ENCODE measurements around the gene NIPAL1. TPM values are rescaled to one million over a fixed set of nuclear protein-coding genes. Genes with fewer than 3 reads are reported as not detected.

Gene NIPAL1
- total RNA-seq, 1 donor from 2014 or later, result 12.1 TPM

DNA sequence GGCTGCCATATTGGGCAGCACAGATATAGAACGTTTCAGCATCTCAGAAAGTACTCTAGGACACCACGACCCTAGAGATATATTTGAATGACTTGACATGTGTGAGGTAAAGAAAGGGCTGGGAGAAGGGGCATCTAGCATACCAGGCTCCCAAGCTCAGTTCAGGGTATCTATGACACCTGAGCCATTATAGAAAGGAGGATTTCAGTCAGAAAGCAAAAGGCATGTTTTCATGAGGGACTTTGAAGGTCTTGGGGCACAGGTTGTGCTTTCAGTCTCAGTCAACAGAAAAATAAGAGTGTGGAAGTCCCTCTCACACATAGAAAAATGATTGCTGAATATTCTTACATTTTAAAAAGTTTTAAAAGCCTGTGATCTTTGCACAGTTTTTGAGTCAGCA lies 51.6 kb downstream of the NIPAL1 start:
- Mint-ChIP-seq H3K36me3 (no peaks in the 10 kb centered on the region), H3K4me3 (no peak overlapping the region), H3K4me1 (peaks cover 5% of the 10 kb centered on the region), H3K27me3 (ENCODE audit: low read depth) (no peaks in the 10 kb centered on the region), H3K27ac (no peak overlapping the region), H3K9me3 (no peaks in the 10 kb centered on the region)
- TF ChIP-seq, protein P1, sequence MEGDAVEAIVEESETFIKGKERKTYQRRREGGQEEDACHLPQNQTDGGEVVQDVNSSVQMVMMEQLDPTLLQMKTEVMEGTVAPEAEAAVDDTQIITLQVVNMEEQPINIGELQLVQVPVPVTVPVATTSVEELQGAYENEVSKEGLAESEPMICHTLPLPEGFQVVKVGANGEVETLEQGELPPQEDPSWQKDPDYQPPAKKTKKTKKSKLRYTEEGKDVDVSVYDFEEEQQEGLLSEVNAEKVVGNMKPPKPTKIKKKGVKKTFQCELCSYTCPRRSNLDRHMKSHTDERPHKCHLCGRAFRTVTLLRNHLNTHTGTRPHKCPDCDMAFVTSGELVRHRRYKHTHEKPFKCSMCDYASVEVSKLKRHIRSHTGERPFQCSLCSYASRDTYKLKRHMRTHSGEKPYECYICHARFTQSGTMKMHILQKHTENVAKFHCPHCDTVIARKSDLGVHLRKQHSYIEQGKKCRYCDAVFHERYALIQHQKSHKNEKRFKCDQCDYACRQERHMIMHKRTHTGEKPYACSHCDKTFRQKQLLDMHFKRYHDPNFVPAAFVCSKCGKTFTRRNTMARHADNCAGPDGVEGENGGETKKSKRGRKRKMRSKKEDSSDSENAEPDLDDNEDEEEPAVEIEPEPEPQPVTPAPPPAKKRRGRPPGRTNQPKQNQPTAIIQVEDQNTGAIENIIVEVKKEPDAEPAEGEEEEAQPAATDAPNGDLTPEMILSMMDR (IDR thresholded peaks at IDR 0.05; ENCODE audit: unreplicated experiment), result no peak
- DNase-seq (ENCODE audit: low spot score in 2 of 2, unreplicated experiment in 2 of 2), result no peak

DNA sequence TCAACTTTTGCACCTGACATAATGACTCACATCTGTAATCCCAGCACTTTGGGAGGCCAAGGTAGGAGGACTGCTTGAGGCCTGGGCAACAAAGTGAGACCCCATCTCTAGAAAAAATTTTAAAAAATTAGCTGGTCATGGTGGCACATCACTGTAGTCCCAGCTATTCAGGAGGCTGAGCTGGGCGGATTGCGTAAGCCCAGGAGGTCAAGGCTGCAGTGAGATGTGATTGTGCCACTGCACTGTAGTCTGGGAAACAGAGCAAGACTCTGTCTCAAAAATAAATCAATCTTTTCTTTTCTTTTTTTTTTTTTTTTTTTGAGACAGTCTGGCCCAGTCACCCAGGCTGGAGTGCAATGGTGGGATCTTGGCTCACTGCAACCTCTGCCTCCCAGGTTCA lies 52.5 kb downstream of the NIPAL1 start:
- DNase-seq (ENCODE audit: low spot score in 2 of 2, unreplicated experiment in 2 of 2), result no peak
- Mint-ChIP-seq H3K27me3 (ENCODE audit: low read depth) (no peaks in the 10 kb centered on the region), H3K9me3 (no peaks in the 10 kb centered on the region), H3K36me3 (no peaks in the 10 kb centered on the region), H3K4me3 (no peak overlapping the region), H3K4me1 (peaks cover 6% of the 10 kb centered on the region), H3K27ac (no peak overlapping the region)
- TF ChIP-seq, protein P1 (IDR thresholded peaks at IDR 0.05; ENCODE audit: unreplicated experiment), result no peak

- no peak overlapping the region for H3K4me3 Mint-ChIP-seq
- TF ChIP-seq, protein P1 (IDR thresholded peaks at IDR 0.05; ENCODE audit: unreplicated experiment), result no peak
- no peak overlapping the region for H3K27ac Mint-ChIP-seq
- peaks cover 9% of the 10 kb centered on the region for H3K4me1 Mint-ChIP-seq
- H3K36me3 Mint-ChIP-seq, result no peaks in the 10 kb centered on the region
- H3K9me3 Mint-ChIP-seq, result no peaks in the 10 kb centered on the region
- no peaks in the 10 kb centered on the region for H3K27me3 Mint-ChIP-seq (ENCODE audit: low read depth)
- DNase-seq (ENCODE audit: low spot score in 2 of 2, unreplicated experiment in 2 of 2), result no peak
Observed at GRCh38 chr4:48071191-48071590, 54.6 kb downstream of the NIPAL1 start.

GRCh38 chr4:48073567-48074103 lies 57.1 kb downstream of the NIPAL1 start:
- H3K36me3 Mint-ChIP-seq, result no peaks in the 10 kb centered on the region
- DNase-seq (ENCODE audit: low spot score in 2 of 2, unreplicated experiment in 2 of 2), result no peak
- H3K27ac Mint-ChIP-seq, result no peak overlapping the region
- TF ChIP-seq, protein P1 (IDR thresholded peaks at IDR 0.05; ENCODE audit: unreplicated experiment), result no peak
- no peaks in the 10 kb centered on the region for H3K9me3 Mint-ChIP-seq
- H3K27me3 Mint-ChIP-seq (ENCODE audit: low read depth), result no peaks in the 10 kb centered on the region
- no peak overlapping the region for H3K4me3 Mint-ChIP-seq
- peaks cover 24% of the 10 kb centered on the region for H3K4me1 Mint-ChIP-seq

DNA sequence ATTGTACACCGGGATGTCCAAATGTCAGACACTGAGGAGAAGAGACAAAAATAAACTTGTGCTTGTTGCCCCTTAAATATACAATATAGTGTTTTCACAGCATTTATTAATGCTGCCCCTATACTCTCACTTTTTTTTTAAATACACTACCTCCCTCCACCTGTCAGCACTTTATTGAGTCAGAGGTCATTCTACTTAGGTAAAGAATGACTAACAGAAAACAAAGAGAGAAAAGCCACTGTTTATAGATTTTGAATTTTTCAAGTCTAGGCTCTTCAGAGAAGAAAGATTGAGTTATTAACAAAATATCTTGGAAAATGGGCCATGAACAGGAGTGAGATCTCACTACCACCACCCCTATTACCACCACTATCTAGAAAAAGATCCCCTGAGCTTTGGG lies 58.1 kb downstream of the NIPAL1 start:
- TF ChIP-seq, protein P1 (IDR thresholded peaks at IDR 0.05; ENCODE audit: unreplicated experiment), result no peak
- Mint-ChIP-seq H3K4me3 (no peak overlapping the region), H3K9me3 (no peaks in the 10 kb centered on the region), H3K27ac (no peak overlapping the region), H3K36me3 (no peaks in the 10 kb centered on the region), H3K4me1 (peaks cover 34% of the 10 kb centered on the region), H3K27me3 (ENCODE audit: low read depth) (no peaks in the 10 kb centered on the region)
- DNase-seq (ENCODE audit: low spot score in 2 of 2, unreplicated experiment in 2 of 2), result no peak

- TF ChIP-seq, protein P1 (IDR thresholded peaks at IDR 0.05; ENCODE audit: unreplicated experiment), result no peak
- H3K27ac Mint-ChIP-seq, result peak overlapping the region; percentile 93
- H3K4me3 Mint-ChIP-seq, result no peak overlapping the region
- H3K27me3 Mint-ChIP-seq (ENCODE audit: low read depth), result no peaks in the 10 kb centered on the region
- H3K4me1 Mint-ChIP-seq, result peaks cover 53% of the 10 kb centered on the region
- no peaks in the 10 kb centered on the region for H3K9me3 Mint-ChIP-seq
- DNase-seq (ENCODE audit: low spot score in 2 of 2, unreplicated experiment in 2 of 2), result no peak
- H3K36me3 Mint-ChIP-seq, result no peaks in the 10 kb centered on the region
Observed at GRCh38 chr4:48078425-48078824, 61.9 kb downstream of the NIPAL1 start.

Data from mesothelial cell of epicardium (in vitro differentiated cells).